WTC11 (cell line): ENCODE results near the gene CRKL. TPM values are rescaled to one million over a fixed set of nuclear protein-coding genes. Genes with fewer than 3 reads are reported as not detected.

Source experiments
- ATAC-seq: fragments of 200-7000 bp; cut with Tn5 transposase; 2 replicates; pipeline ENCODE4 v1.10.0; 2021; ENCODE audit warnings: mild to moderate bottlenecking, moderate library complexity
- CTCF ChIA-PET: fragments of 300-600 bp; sonication (Branson Sonifier 250); formaldehyde crosslinking; loops from one replicate; lab custom pipeline; 2021; ENCODE audit warnings: antibody characterized with exemption; lab: Charles Lee
- POLR2A ChIA-PET: fragments of 350-600 bp; sonication (Branson Sonifier 250); formaldehyde crosslinking; loops from one replicate; lab custom pipeline; 2021; ENCODE audit warnings: antibody characterized with exemption; lab: Charles Lee
- DNase-seq: peaks from one replicate; pipeline ENCODE4 v3.0.0; 2021; ENCODE audit warnings: low spot score
- H3K27ac Mint-ChIP-seq: 2 replicates; pipeline ENCODE4 v1.8.0; 2021; ENCODE audit warnings: mixed read lengths
- H3K27me3 Mint-ChIP-seq: 2 replicates; pipeline ENCODE4 v1.8.0; 2021; ENCODE audit warnings: low read depth, mild to moderate bottlenecking, moderate library complexity, mixed read lengths
- H3K36me3 Mint-ChIP-seq: 2 replicates; pipeline ENCODE4 v1.8.0; 2021; ENCODE audit warnings: mixed read lengths
- H3K4me1 Mint-ChIP-seq: 2 replicates; pipeline ENCODE4 v1.8.0; 2022; ENCODE audit warnings: mixed read lengths
- H3K4me3 Mint-ChIP-seq: 2 replicates; pipeline ENCODE4 v1.8.0; 2021; ENCODE audit warnings: mild to moderate bottlenecking, moderate library complexity, mixed read lengths
- H3K9me3 Mint-ChIP-seq: 2 replicates; pipeline ENCODE4 v1.8.0; 2021; ENCODE audit warnings: mixed read lengths
- ETV6 ChIP-seq: sonication (generic); formaldehyde crosslinking; IDR thresholded peaks from 2 replicates; pipeline ENCODE4 v1.8.1; 2022; ENCODE audit warnings: mild to moderate bottlenecking, missing genetic modification reagents
- GABPB1 ChIP-seq: sonication (generic); formaldehyde crosslinking; IDR thresholded peaks from 2 replicates; pipeline ENCODE4 v1.8.1; 2023; ENCODE audit warnings: mild to moderate bottlenecking, missing genetic modification reagents
- GTF2I ChIP-seq: fragments of 250-450 bp; sonication (Bioruptor Pico); conservative IDR thresholded peaks from 2 replicates; pipeline ENCODE4 v1.4.0; 2021; ENCODE audit warnings: mild to moderate bottlenecking
- NFE2L1 ChIP-seq: sonication (generic); formaldehyde crosslinking; IDR thresholded peaks from 2 replicates; pipeline ENCODE4 v1.8.1; 2023; ENCODE audit warnings: missing genetic modification reagents
- NFYB ChIP-seq: sonication (generic); formaldehyde crosslinking; conservative IDR thresholded peaks from 2 replicates; pipeline ENCODE4 v1.8.0; 2022; ENCODE audit warnings: low read depth, missing genetic modification reagents
- ZNF232 ChIP-seq: sonication (generic); formaldehyde crosslinking; IDR thresholded peaks from 2 replicates; pipeline ENCODE4 v1.8.0; 2022; ENCODE audit warnings: mild to moderate bottlenecking, missing genetic modification reagents
- total RNA-seq: library from RNA; stranded (reverse); gene quantifications from 3 replicates; pipeline ENCODE4 v1.2.3, GENCODE V29; 2021
- TF ChIP-seq, protein P1 (sequence below): sonication (generic); formaldehyde crosslinking; IDR thresholded peaks from 2 replicates; pipeline ENCODE4 v1.8.1; 2023; ENCODE audit warnings: mild to moderate bottlenecking, missing genetic modification reagents
- TF ChIP-seq, protein P2 (sequence below): fragments of 250-450 bp; sonication (Bioruptor Pico); IDR thresholded peaks from 2 replicates; pipeline ENCODE4 v1.9.0; 2021; ENCODE audit warnings: moderate library complexity, mild to moderate bottlenecking, inconsistent platforms, borderline replicate concordance
- TF ChIP-seq, protein P3 (sequence below): fragments of 200-600 bp; IDR thresholded peaks from 2 replicates; pipeline ENCODE4 v1.8.0; 2022; ENCODE audit warnings: antibody characterized with exemption
- TF ChIP-seq, protein P4 (sequence below): sonication (generic); formaldehyde crosslinking; conservative IDR thresholded peaks from 2 replicates; pipeline ENCODE4 v1.8.1; 2022; ENCODE audit warnings: mild to moderate bottlenecking, missing genetic modification reagents
- TF ChIP-seq, protein P5 (sequence below): sonication (generic); formaldehyde crosslinking; IDR thresholded peaks from 2 replicates; pipeline ENCODE4 v1.8.1; 2022; ENCODE audit warnings: mild to moderate bottlenecking, moderate library complexity, missing genetic modification reagents
- TF ChIP-seq, protein P6 (sequence below): sonication (generic); formaldehyde crosslinking; IDR thresholded peaks from 2 replicates; pipeline ENCODE4 v1.8.1; 2022; ENCODE audit warnings: missing genetic modification reagents, borderline replicate concordance
- TF ChIP-seq, protein P7 (sequence below): sonication (generic); formaldehyde crosslinking; IDR thresholded peaks from 2 replicates; pipeline ENCODE4 v1.8.0; 2023; ENCODE audit warnings: missing genetic modification reagents, mild to moderate bottlenecking, borderline replicate concordance

Gene CRKL
- total RNA-seq, 1 experiment from 2014 or later: 114 TPM

DNA sequence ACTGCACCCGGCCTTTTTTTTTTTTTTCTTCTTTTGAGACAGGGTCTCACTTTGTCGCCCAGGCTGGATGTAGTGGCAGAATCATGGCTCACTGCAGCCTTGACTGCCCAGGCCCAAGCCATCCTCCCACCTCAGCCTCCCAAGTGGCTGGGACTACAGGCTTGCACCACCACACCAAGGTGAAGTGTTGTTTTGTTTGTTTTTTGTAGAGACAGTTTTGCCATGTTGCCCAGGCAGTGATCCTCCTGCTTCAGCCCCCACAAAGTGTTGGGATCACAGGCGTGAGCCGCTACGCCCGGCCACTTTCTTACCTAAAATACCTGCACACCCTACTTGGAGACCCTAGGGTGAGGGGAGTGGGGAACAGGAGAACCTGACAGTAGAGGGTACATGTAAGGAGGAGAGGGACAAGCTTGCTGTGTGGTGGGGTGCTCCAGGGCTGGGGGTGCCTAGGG lies 45.3 kb downstream of the CRKL start:
- CTCF ChIA-PET: interaction anchor here (0.5 to 2.0 kb wide), 9 partner anchors 17 to 1770 kb away, joined by 3 to 7 read pairs (median 4); no protein-coding TSS in a partner anchor
- Mint-ChIP-seq H3K36me3 (no peaks in the 10 kb centered on the region), H3K27me3 (peaks cover 59% of the 10 kb centered on the region), H3K4me3 (no peak overlapping the region), H3K27ac (no peak overlapping the region), H3K4me1 (peaks cover 15% of the 10 kb centered on the region), H3K9me3 (no peaks in the 10 kb centered on the region)
- no peak for TF ChIP-seq NFYB
- no peak for TF ChIP-seq ZNF232 (CRISPR knock-in tag)
- TF ChIP-seq, protein P1, sequence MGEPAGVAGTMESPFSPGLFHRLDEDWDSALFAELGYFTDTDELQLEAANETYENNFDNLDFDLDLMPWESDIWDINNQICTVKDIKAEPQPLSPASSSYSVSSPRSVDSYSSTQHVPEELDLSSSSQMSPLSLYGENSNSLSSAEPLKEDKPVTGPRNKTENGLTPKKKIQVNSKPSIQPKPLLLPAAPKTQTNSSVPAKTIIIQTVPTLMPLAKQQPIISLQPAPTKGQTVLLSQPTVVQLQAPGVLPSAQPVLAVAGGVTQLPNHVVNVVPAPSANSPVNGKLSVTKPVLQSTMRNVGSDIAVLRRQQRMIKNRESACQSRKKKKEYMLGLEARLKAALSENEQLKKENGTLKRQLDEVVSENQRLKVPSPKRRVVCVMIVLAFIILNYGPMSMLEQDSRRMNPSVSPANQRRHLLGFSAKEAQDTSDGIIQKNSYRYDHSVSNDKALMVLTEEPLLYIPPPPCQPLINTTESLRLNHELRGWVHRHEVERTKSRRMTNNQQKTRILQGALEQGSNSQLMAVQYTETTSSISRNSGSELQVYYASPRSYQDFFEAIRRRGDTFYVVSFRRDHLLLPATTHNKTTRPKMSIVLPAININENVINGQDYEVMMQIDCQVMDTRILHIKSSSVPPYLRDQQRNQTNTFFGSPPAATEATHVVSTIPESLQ (CRISPR knock-in tag): no peak
- no peak for TF ChIP-seq ETV6 (CRISPR knock-in tag)
- TF ChIP-seq NFE2L1: no peak
- TF ChIP-seq, protein P2, sequence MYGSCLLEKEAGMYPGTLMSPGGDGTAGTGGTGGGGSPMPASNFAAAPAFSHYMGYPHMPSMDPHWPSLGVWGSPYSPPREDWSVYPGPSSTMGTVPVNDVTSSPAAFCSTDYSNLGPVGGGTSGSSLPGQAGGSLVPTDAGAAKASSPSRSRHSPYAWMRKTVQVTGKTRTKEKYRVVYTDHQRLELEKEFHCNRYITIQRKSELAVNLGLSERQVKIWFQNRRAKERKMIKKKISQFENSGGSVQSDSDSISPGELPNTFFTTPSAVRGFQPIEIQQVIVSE: no peak
- TF ChIP-seq, protein P3, sequence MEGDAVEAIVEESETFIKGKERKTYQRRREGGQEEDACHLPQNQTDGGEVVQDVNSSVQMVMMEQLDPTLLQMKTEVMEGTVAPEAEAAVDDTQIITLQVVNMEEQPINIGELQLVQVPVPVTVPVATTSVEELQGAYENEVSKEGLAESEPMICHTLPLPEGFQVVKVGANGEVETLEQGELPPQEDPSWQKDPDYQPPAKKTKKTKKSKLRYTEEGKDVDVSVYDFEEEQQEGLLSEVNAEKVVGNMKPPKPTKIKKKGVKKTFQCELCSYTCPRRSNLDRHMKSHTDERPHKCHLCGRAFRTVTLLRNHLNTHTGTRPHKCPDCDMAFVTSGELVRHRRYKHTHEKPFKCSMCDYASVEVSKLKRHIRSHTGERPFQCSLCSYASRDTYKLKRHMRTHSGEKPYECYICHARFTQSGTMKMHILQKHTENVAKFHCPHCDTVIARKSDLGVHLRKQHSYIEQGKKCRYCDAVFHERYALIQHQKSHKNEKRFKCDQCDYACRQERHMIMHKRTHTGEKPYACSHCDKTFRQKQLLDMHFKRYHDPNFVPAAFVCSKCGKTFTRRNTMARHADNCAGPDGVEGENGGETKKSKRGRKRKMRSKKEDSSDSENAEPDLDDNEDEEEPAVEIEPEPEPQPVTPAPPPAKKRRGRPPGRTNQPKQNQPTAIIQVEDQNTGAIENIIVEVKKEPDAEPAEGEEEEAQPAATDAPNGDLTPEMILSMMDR: no peak
- no peak for TF ChIP-seq GTF2I (CRISPR knock-in tag)
- TF ChIP-seq, protein P4, sequence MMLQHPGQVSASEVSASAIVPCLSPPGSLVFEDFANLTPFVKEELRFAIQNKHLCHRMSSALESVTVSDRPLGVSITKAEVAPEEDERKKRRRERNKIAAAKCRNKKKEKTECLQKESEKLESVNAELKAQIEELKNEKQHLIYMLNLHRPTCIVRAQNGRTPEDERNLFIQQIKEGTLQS: no peak
- TF ChIP-seq, protein P5, sequence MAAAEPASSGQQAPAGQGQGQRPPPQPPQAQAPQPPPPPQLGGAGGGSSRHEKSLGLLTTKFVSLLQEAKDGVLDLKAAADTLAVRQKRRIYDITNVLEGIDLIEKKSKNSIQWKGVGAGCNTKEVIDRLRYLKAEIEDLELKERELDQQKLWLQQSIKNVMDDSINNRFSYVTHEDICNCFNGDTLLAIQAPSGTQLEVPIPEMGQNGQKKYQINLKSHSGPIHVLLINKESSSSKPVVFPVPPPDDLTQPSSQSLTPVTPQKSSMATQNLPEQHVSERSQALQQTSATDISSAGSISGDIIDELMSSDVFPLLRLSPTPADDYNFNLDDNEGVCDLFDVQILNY (CRISPR knock-in tag): no peak
- TF ChIP-seq, protein P6, sequence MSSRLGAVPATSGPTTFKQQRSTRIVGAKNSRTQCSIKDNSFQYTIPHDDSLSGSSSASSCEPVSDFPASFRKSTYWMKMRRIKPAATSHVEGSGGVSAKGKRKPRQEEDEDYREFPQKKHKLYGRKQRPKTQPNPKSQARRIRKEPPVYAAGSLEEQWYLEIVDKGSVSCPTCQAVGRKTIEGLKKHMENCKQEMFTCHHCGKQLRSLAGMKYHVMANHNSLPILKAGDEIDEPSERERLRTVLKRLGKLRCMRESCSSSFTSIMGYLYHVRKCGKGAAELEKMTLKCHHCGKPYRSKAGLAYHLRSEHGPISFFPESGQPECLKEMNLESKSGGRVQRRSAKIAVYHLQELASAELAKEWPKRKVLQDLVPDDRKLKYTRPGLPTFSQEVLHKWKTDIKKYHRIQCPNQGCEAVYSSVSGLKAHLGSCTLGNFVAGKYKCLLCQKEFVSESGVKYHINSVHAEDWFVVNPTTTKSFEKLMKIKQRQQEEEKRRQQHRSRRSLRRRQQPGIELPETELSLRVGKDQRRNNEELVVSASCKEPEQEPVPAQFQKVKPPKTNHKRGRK (CRISPR knock-in tag): no peak
- POLR2A ChIA-PET: no interaction called here
- DNase-seq (no peak), ATAC-seq (no peak)

DNA sequence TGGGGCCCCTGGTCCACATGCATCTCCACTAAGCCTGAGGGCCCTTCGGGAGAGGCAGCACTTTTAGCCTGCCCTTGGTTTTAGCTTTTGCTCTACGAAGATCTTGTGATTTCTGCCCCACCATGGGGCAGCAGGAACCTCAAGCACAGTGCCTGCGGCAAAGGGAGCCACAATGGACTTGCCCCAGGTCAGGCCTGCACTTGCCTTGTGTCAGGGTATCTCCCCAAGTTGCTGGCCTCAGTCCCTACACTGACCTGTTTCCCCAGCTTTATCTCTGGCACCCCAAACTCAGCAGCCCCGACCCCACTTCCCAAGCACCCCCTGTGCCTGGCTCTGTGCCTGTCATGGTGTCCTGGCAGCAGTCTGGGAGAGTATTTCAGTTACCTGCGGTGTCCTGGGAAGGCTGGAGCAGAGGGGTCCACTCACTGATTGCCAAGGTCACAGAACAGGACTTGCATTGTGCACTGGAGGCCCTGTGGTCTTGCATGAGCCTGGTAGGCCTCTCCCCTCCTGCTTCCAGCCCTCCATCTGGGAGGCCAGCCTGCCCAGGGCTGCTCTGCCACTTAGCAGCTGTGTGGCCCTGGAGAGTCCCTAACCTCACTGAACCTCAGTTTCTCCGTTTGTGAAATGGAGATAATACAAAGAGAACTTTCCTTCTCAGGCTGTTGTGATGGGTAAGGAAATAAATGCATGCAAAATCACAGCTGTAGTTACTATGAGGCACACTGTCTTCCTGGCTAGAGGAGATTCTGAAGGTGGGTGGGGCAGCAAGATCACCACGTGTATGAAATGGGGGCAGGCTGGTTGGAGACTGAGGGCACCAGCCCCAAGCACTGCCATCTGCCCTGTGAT lies 46.2 kb downstream of the CRKL start:
- DNase-seq: no peak
- Mint-ChIP-seq H3K9me3 (no peaks in the 10 kb centered on the region), H3K4me1 (peaks cover 14% of the 10 kb centered on the region), H3K4me3 (peak overlapping the region; percentile 78), H3K27me3 (peaks cover 63% of the 10 kb centered on the region), H3K27ac (no peak overlapping the region), H3K36me3 (no peaks in the 10 kb centered on the region)
- POLR2A ChIA-PET: no interaction called here
- peak; percentile 61; the same call in 1 of the 2 replicates for TF ChIP-seq GABPB1
- TF ChIP-seq, protein P7, sequence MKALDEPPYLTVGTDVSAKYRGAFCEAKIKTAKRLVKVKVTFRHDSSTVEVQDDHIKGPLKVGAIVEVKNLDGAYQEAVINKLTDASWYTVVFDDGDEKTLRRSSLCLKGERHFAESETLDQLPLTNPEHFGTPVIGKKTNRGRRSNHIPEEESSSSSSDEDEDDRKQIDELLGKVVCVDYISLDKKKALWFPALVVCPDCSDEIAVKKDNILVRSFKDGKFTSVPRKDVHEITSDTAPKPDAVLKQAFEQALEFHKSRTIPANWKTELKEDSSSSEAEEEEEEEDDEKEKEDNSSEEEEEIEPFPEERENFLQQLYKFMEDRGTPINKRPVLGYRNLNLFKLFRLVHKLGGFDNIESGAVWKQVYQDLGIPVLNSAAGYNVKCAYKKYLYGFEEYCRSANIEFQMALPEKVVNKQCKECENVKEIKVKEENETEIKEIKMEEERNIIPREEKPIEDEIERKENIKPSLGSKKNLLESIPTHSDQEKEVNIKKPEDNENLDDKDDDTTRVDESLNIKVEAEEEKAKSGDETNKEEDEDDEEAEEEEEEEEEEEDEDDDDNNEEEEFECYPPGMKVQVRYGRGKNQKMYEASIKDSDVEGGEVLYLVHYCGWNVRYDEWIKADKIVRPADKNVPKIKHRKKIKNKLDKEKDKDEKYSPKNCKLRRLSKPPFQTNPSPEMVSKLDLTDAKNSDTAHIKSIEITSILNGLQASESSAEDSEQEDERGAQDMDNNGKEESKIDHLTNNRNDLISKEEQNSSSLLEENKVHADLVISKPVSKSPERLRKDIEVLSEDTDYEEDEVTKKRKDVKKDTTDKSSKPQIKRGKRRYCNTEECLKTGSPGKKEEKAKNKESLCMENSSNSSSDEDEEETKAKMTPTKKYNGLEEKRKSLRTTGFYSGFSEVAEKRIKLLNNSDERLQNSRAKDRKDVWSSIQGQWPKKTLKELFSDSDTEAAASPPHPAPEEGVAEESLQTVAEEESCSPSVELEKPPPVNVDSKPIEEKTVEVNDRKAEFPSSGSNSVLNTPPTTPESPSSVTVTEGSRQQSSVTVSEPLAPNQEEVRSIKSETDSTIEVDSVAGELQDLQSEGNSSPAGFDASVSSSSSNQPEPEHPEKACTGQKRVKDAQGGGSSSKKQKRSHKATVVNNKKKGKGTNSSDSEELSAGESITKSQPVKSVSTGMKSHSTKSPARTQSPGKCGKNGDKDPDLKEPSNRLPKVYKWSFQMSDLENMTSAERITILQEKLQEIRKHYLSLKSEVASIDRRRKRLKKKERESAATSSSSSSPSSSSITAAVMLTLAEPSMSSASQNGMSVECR (CRISPR knock-in tag): no peak
- CTCF ChIA-PET: interaction anchor here (0.7 to 2.0 kb wide), 5 partner anchors 16 to 139 kb away, joined by 3 to 7 read pairs (median 4); no protein-coding TSS in a partner anchor
- ATAC-seq: no peak
